Endothelial cell of umbilical vein (primary cell): ENCODE data around the gene GTF2H1. TPM values are rescaled to one million over a fixed set of nuclear protein-coding genes. Genes with fewer than 3 reads are reported as not detected.

Source experiments
- BruUV-seq: library from RNA; stranded (reverse); fragments of 400-500 nt; replicated peaks from 2 replicates; lab custom pipeline; 2021; lab: Mats Ljungman, UMichigan
- CTCF ChIA-PET: fragments of 300-600, 350-600 bp; sonication (Branson Sonifier 250); formaldehyde crosslinking; loops from one replicate; lab custom pipeline; 2021; ENCODE audit warnings: antibody characterized with exemption, inconsistent platforms; lab: Charles Lee
- POLR2A ChIA-PET: fragments of 300-600, 350-600 bp; sonication (Branson Sonifier 250); formaldehyde crosslinking; loops from one replicate; lab custom pipeline; 2021; ENCODE audit warnings: antibody characterized with exemption, inconsistent platforms; lab: Charles Lee
- DNase-seq: peaks from one replicate; pipeline ENCODE4 v3.0.0-alpha.2; 2011; ENCODE audit warnings: low read depth, low spot score
- FAIRE-seq: peaks from 2 replicates; lab custom pipeline; 2011; peaks lifted over from hg19 to GRCh38; lab: Jason Lieb, UNC
- H2AFZ ChIP-seq: 2 replicates; pipeline ENCODE4 v1.6.0; 2012; ENCODE audit warnings: low read depth, low read length, control low read depth, inconsistent platforms
- H3K27ac ChIP-seq: 2 replicates; pipeline ENCODE4 v1.5.1; 2011; ENCODE audit warnings: low read depth, mild to moderate bottlenecking, control low read depth, low read length, moderate library complexity; ENCODE audit not compliant: insufficient read depth
- H3K27me3 ChIP-seq, 2 experiments: 2 replicates each; pipeline versions ENCODE4 v1.6.0 to v1.6.1; 2011; ENCODE audit warnings: low read length in 2 of 2, mixed read lengths in 1 of 2; ENCODE audit not compliant: control insufficient read depth in 2 of 2, insufficient read depth in 2 of 2
- H3K36me3 ChIP-seq, 2 experiments: 2 replicates in 1 of 2; 3 replicates in 1 of 2; pipeline ENCODE4 v1.5.1; 2011; ENCODE audit warnings: low read length in 2 of 2, mild to moderate bottlenecking in 1 of 2, moderate library complexity in 1 of 2; ENCODE audit not compliant: control insufficient read depth in 2 of 2, insufficient read depth in 2 of 2; ENCODE audit errors: extremely low read depth in 1 of 2
- H3K4me1 ChIP-seq: 3 replicates; pipeline ENCODE4 v1.5.1; 2011; ENCODE audit warnings: mild to moderate bottlenecking, low read length; ENCODE audit not compliant: control insufficient read depth, insufficient read depth; ENCODE audit errors: extremely low read depth
- H3K4me2 ChIP-seq: 2 replicates; pipeline ENCODE4 v1.6.1; 2011; ENCODE audit warnings: low read length, control low read depth, mixed read lengths; ENCODE audit not compliant: insufficient read depth
- H3K4me3 ChIP-seq, 3 experiments: fragments of 200-600 bp in 1 of 3; sonication (generic), shearing (Covaris generic) in 1 of 3; replicated peaks in 1 of 3; 2 replicates each; pipeline ENCODE4 v1.5.1; 2011 to 2016; ENCODE audit warnings: control low read depth in 3 of 3, low read length in 3 of 3, mild to moderate bottlenecking in 2 of 3, inconsistent platforms in 1 of 3, low read depth in 1 of 3, moderate library complexity in 1 of 3; ENCODE audit not compliant: insufficient read depth in 1 of 3
- H3K79me2 ChIP-seq: 2 replicates; pipeline ENCODE4 v1.6.0; 2012; ENCODE audit warnings: low read length, inconsistent platforms; ENCODE audit not compliant: control insufficient read depth, insufficient read depth
- H3K9ac ChIP-seq: replicated peaks from 2 replicates; pipeline ENCODE3; 2011; ENCODE audit warnings: low read length, control low read depth; ENCODE audit not compliant: insufficient read depth; ENCODE audit errors: extremely low read depth
- H3K9me1 ChIP-seq: replicated peaks from 3 replicates; pipeline ENCODE4 v1.6.0; 2011; ENCODE audit warnings: mild to moderate bottlenecking, low read length; ENCODE audit not compliant: control insufficient read depth, insufficient read depth; ENCODE audit errors: extremely low read depth
- H3K9me3 ChIP-seq: replicated peaks from 2 replicates; pipeline ENCODE4 v1.5.1; 2012; ENCODE audit warnings: low read length, inconsistent platforms; ENCODE audit not compliant: control insufficient read depth, insufficient read depth
- H4K20me1 ChIP-seq: replicated peaks from 2 replicates; pipeline ENCODE3; 2011; ENCODE audit warnings: mild to moderate bottlenecking, low read length; ENCODE audit not compliant: control insufficient read depth, insufficient read depth; ENCODE audit errors: extremely low read depth
- CTCF ChIP-seq, 2 donors: IDR thresholded peaks; 1 replicate in 1 of 2; 2 replicates in 1 of 2; pipeline ENCODE4 v1.5.1; 2011; ENCODE audit warnings: low read length in 2 of 2, mild to moderate bottlenecking in 2 of 2, moderate library complexity in 2 of 2, control low read depth in 1 of 2, inconsistent platforms in 1 of 2, low read depth in 1 of 2; ENCODE audit not compliant: insufficient read depth in 1 of 2; ENCODE audit errors: extremely low read depth in 1 of 2
- EZH2 ChIP-seq: IDR thresholded peaks from 2 replicates; pipeline ENCODE4 v1.6.1; 2012; ENCODE audit warnings: borderline replicate concordance, low read depth, mild to moderate bottlenecking, moderate library complexity, low read length, inconsistent platforms; ENCODE audit not compliant: severe bottlenecking
- FOS ChIP-seq: IDR thresholded peaks from 2 replicates; pipeline ENCODE4 v1.6.1; 2011; ENCODE audit warnings: mild to moderate bottlenecking, low read length, moderate library complexity, borderline replicate concordance; ENCODE audit not compliant: insufficient read depth
- GATA2 ChIP-seq: IDR thresholded peaks from 2 replicates; pipeline ENCODE4 v1.7.0; 2011; ENCODE audit warnings: low read depth, mild to moderate bottlenecking, moderate library complexity, mixed read lengths, low read length; ENCODE audit not compliant: insufficient read length, insufficient read depth
- JUN ChIP-seq: IDR thresholded peaks from 2 replicates; pipeline ENCODE4 v1.6.1; 2011; ENCODE audit warnings: borderline replicate concordance, low read depth; ENCODE audit not compliant: insufficient read length, insufficient read depth
- MYC ChIP-seq: IDR thresholded peaks from one replicate; pipeline ENCODE4 v1.6.1; 2011; ENCODE audit warnings: mild to moderate bottlenecking, low read depth, low read length
- POLR2A ChIP-seq: IDR thresholded peaks from 2 replicates; pipeline ENCODE4 v1.6.1; 2012; ENCODE audit warnings: low read depth, mild to moderate bottlenecking, control low read depth, low read length
- POLR2AphosphoS5 ChIP-seq: IDR thresholded peaks from 2 replicates; pipeline ENCODE4 v1.6.1; 2012; ENCODE audit warnings: low read depth, mild to moderate bottlenecking, control low read depth, low read length, moderate library complexity; ENCODE audit not compliant: insufficient read depth
- dilution Hi-C: fragments of 300-500 bp; cut with MboI; formaldehyde crosslinking; loops from one replicate; pipeline ENCODE4 v1.15.0; 2019; ENCODE audit warnings: low sequenced_read_pairs; ENCODE audit not compliant: extremely low pct_ligation_motif_present
- intact Hi-C: fragments of 100-400 bp; cut with micrococcal nuclease; formaldehyde crosslinking; loops from one replicate; pipeline ENCODE4 v1.10.0; 2022
- polyA plus RNA-seq, 4 experiments: library from polyadenylated mRNA; depleted of rRNA in 3 of 4; stranded (reverse) in 3 of 4; unstranded in 1 of 4; fragments of >200 nt; gene quantifications; 2 replicates each; pipeline versions ENCODE4 v1.2.1 to v1.2.3, GENCODE V29; 2011 to 2012; ENCODE audit warnings: missing spikeins in 1 of 4
- total RNA-seq: library from RNA; stranded (reverse); gene quantifications from 2 replicates; pipeline ENCODE4 v1.2.3, GENCODE V29; 2021
- TF ChIP-seq, protein P1 (sequence below): IDR thresholded peaks from 2 replicates; pipeline ENCODE4 v1.6.1; 2011; ENCODE audit not compliant: insufficient read depth, insufficient read length

Gene GTF2H1
- total and polyA plus RNA-seq, 2 donors (not counting 3 experiments of a cell fraction or from before 2014, with no cell fraction given) = 15.7 to 47.7 TPM

- dilution Hi-C loops = no loop called here
- Histone ChIP-seq H3K27ac (no peak overlapping the region), H3K79me2 (peaks cover 35% of the 10 kb centered on the region), H2AFZ (no peak overlapping the region), H3K27me3 (no peaks in the 10 kb centered on the region), H3K9ac (no peak overlapping the region), H3K4me1 (peaks cover 30% of the 10 kb centered on the region), H3K4me2 (no peak overlapping the region), H3K9me3 (no peaks in the 10 kb centered on the region), H4K20me1 (no peaks in the 10 kb centered on the region), H3K36me3 (peaks cover 0 to 2% of the 10 kb centered on the region in 2 experiments), H3K4me3 (no peak overlapping the region), H3K9me1 (no peaks in the 10 kb centered on the region)
- DNase-seq = no peak
- intact Hi-C loops = loop anchor here (5.0 kb wide), 4 partner anchors 213 to 1243 kb away; partner anchors contain the start of genes PIK3C2A, RPS13, SAAL1 and SERGEF
- ChIA-PET POLR2A (no interaction called here), CTCF (interaction anchor here (1.6 kb wide), 1 partner anchor 76 kb away, joined by 8 read pairs; no protein-coding TSS in a partner anchor)
- TF ChIP-seq GATA2 = no peak
- no peak for TF ChIP-seq MYC
- TF ChIP-seq EZH2 = no peak
- TF ChIP-seq, protein P1, sequence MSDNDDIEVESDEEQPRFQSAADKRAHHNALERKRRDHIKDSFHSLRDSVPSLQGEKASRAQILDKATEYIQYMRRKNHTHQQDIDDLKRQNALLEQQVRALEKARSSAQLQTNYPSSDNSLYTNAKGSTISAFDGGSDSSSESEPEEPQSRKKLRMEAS = no peak
- TF ChIP-seq CTCF (IDR thresholded peaks at IDR 0.05; ENCODE audit: extremely low read depth in 1 of 2, insufficient read depth in 1 of 2, low read depth in 1 of 2, low read length in 2 of 2) = no peak
- TF ChIP-seq POLR2A = no peak
- TF ChIP-seq POLR2AphosphoS5 = no peak
- no peak for TF ChIP-seq FOS
- no peak for TF ChIP-seq JUN
- no TSS peak for BruUV-seq
- FAIRE-seq = no peak
Measured at GRCh38 chr11:18319914-18320313, 2.5 kb upstream of the GTF2H1 start.
